GM20000 (cell line): ENCODE results near the gene ITGAL.
"Not testable (repeated sequence)": the region's sequence is repeated elsewhere in the genome, so short reads cannot be mapped to it uniquely, and the experiment has no call there.

Source experiments
- DNase-seq: peaks from one replicate; pipeline ENCODE4 v3.0.0; 2012; ENCODE audit warnings: low spot score
- TF ChIP-seq, protein P1 (sequence below): IDR thresholded peaks from 2 replicates; pipeline ENCODE4 v1.5.1; 2012; ENCODE audit warnings: mild to moderate bottlenecking, control low read depth; ENCODE audit errors: extremely low read depth, missing control alignments

ITGAL gene

DNA sequence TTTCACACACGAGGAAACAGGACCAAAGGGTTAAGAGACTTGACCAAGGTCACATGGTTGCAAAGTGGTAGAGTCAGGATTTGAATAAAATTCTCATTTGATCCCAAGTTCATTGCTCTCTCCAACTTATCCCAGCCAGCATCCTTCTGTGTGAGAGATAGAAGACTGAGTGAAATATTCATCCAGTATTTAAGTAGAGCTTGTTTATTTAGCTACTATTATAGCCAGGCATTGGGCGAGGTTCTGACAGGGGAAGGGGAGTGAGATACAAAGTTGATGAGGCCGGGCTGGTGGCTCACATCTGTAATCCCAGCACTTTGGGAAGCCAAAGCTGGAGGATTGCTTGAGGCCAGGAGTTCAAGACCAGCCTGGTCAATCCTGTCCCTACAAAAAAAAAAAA lies 4.4 kb downstream of the ITGAL start:
- TF ChIP-seq, protein P1, sequence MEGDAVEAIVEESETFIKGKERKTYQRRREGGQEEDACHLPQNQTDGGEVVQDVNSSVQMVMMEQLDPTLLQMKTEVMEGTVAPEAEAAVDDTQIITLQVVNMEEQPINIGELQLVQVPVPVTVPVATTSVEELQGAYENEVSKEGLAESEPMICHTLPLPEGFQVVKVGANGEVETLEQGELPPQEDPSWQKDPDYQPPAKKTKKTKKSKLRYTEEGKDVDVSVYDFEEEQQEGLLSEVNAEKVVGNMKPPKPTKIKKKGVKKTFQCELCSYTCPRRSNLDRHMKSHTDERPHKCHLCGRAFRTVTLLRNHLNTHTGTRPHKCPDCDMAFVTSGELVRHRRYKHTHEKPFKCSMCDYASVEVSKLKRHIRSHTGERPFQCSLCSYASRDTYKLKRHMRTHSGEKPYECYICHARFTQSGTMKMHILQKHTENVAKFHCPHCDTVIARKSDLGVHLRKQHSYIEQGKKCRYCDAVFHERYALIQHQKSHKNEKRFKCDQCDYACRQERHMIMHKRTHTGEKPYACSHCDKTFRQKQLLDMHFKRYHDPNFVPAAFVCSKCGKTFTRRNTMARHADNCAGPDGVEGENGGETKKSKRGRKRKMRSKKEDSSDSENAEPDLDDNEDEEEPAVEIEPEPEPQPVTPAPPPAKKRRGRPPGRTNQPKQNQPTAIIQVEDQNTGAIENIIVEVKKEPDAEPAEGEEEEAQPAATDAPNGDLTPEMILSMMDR = no peak

DNA sequence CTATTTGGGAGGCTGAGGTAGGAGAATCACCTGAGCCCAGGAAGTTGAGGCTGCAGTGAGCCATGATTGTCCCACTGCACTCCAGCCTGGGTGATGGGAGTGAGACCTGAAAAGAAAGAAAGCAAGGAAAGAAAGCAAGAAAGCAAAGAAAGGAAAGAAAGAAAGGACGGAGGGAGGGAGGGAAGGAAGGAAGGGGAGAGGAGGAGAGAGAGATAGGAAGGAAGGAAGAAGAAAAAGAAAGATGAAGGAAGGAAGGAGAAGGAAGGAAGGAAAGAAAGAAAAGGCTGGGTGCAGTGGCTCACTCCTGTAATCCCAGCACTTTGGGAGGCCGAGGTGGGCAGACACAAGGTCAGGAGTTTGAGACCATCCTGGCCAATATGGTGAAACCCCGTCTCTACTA lies 5.2 kb downstream of the ITGAL start:
- not testable (repeated sequence) for DNase-seq

More for the DNA sequence above, 4.4 kb downstream of the ITGAL start:
- no peak for DNase-seq

DNA sequence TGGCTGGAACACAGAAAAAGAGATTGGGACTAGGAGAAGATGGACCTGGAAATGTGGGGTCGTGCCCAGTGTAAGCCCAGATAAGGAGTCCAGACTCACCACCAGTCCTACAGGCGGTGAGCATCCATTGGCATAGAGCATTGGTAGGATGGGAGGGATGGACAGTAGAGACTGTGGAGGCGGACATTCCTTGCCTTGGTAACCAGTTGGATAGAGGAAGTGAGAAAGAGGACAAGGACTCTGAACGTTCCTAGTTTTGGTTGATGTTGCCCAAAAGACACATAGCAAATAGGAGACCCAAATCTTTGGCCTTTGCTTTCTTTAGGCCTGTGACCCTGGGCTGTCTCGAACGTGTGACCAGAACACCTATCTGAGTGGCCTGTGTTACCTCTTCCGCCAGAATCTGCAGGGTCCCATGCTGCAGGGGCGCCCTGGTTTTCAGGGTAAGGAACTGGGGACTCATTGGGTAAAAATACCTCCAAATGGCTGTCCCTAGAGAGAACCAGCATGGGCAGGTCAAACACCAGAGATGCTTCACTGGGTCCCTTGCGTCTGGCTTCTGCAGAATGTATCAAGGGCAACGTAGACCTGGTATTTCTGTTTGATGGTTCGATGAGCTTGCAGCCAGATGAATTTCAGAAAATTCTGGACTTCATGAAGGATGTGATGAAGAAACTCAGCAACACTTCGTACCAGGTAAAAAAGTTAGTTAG lies 6.4 kb downstream of the ITGAL start:
- TF ChIP-seq, protein P1 = no peak
- DNase-seq = no peak

DNA sequence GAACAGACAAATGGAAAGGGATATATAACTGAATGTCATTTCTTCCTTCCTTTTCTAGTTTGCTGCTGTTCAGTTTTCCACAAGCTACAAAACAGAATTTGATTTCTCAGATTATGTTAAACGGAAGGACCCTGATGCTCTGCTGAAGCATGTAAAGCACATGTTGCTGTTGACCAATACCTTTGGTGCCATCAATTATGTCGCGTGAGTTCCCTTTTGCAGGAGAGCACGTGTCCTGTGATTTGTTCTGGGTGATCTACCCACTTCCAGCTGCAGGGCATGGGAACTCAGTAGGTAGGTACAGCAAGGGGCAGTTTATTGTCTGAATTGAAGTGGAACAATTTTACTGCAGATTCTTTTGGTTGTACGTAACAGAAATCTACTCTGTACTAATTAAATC lies 8.8 kb downstream of the ITGAL start:
- no peak for DNase-seq
- TF ChIP-seq, protein P1 = no peak

DNA sequence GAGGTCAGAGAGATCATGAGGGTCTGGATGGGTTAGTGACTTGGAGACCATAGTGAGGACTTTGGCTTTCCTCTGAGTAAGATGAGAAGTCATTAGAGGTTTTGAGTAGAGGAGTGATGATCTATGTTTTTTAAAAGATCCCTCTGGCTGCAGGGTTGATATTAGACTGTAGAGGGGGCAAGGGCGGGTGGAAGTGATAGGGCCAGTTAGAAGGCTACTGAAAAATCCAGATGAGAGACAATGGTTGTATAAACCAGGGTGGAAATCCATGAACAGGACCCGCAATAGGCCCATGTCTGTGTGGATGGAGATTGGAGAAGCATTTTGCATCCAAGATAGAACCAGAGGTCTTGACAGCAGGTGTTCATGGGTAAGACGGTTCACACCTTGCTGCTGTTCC lies 9.8 kb downstream of the ITGAL start:
- TF ChIP-seq, protein P1 = no peak
- DNase-seq = no peak

DNA sequence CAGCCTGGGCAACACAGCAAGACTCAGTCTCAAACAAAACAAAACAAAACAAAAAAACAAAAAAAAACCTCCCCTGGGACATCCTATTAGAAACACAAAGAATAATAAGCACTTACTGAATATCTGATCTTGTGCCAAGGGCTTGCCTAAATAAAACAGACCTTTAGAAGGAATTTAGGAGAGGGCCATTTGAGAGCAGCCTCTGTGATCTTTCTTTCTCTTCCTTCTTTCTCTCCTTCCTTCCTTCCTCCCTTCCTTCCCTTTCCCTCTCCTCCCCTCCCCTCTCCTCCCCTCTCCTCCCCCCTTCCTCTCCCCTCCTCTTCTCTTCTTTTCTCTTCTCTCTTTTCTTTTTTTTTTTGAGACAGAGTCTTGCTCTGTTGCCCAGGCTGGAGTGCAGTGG lies 12.3 kb downstream of the ITGAL start:
- no peak for DNase-seq
- TF ChIP-seq, protein P1 = no peak

DNA sequence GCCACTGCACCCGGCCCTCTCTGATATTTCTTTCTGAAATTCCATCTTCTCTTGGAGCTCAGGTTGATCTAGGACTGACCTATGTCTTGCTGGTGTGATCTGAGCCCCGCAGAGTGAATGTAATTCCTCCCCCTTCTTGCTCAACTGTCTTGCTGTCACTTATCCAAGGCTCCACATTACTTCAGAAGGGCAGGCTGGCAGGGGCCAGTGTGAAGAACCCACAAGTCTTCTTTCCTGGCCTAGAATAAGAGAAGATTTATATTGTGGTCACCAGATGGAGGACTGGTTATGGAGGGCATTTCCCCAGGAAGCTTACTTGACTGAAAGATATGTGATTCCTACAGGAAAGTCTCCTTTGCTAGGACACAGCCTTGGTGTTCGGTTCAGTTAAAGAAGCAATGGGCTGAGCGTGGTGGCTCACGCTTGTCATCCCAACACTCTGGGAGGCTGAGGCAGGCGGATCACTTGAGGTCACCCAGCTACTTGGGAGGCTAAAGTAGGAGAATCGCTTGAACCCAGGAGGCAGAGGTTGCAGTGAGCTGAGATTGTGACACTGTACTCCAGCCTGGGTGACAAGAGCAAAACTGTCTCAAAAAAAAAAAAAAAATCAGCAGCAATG lies 13.4 kb downstream of the ITGAL start:
- no peak for DNase-seq
- TF ChIP-seq, protein P1 = no peak
